WTC11 (cell line): Measurements from ENCODE around the gene WDR7. TPM values are rescaled to one million over a fixed set of nuclear protein-coding genes. Genes with fewer than 3 reads are reported as not detected.

Source experiments
- ATAC-seq: fragments of 200-7000 bp; cut with Tn5 transposase; 2 replicates; pipeline ENCODE4 v1.10.0; 2021; ENCODE audit warnings: mild to moderate bottlenecking, moderate library complexity
- CTCF ChIA-PET: fragments of 300-600 bp; sonication (Branson Sonifier 250); formaldehyde crosslinking; loops from one replicate; lab custom pipeline; 2021; ENCODE audit warnings: antibody characterized with exemption; lab: Charles Lee
- POLR2A ChIA-PET: fragments of 350-600 bp; sonication (Branson Sonifier 250); formaldehyde crosslinking; loops from one replicate; lab custom pipeline; 2021; ENCODE audit warnings: antibody characterized with exemption; lab: Charles Lee
- DNase-seq: peaks from one replicate; pipeline ENCODE4 v3.0.0; 2021; ENCODE audit warnings: low spot score
- H3K27ac Mint-ChIP-seq: 2 replicates; pipeline ENCODE4 v1.8.0; 2021; ENCODE audit warnings: mixed read lengths
- H3K27me3 Mint-ChIP-seq: 2 replicates; pipeline ENCODE4 v1.8.0; 2021; ENCODE audit warnings: low read depth, mild to moderate bottlenecking, moderate library complexity, mixed read lengths
- H3K36me3 Mint-ChIP-seq: 2 replicates; pipeline ENCODE4 v1.8.0; 2021; ENCODE audit warnings: mixed read lengths
- H3K4me1 Mint-ChIP-seq: 2 replicates; pipeline ENCODE4 v1.8.0; 2022; ENCODE audit warnings: mixed read lengths
- H3K4me3 Mint-ChIP-seq: 2 replicates; pipeline ENCODE4 v1.8.0; 2021; ENCODE audit warnings: mild to moderate bottlenecking, moderate library complexity, mixed read lengths
- H3K9me3 Mint-ChIP-seq: 2 replicates; pipeline ENCODE4 v1.8.0; 2021; ENCODE audit warnings: mixed read lengths
- ATF6 ChIP-seq: sonication (generic); formaldehyde crosslinking; IDR thresholded peaks from 2 replicates; pipeline ENCODE4 v1.8.1; 2023; ENCODE audit warnings: mild to moderate bottlenecking, missing genetic modification reagents
- IRF2 ChIP-seq: sonication (generic); formaldehyde crosslinking; IDR thresholded peaks from 2 replicates; pipeline ENCODE4 v1.8.0; 2022; ENCODE audit warnings: low read depth, missing genetic modification reagents, borderline replicate concordance
- NFE2L1 ChIP-seq: sonication (generic); formaldehyde crosslinking; IDR thresholded peaks from 2 replicates; pipeline ENCODE4 v1.8.1; 2023; ENCODE audit warnings: missing genetic modification reagents
- RELA ChIP-seq: sonication (generic); formaldehyde crosslinking; IDR thresholded peaks from 2 replicates; pipeline ENCODE4 v1.8.1; 2022; ENCODE audit warnings: missing genetic modification reagents, mild to moderate bottlenecking, borderline replicate concordance
- SP1 ChIP-seq: sonication (generic); formaldehyde crosslinking; conservative IDR thresholded peaks from 2 replicates; pipeline ENCODE4 v1.8.1; 2022; ENCODE audit warnings: missing genetic modification reagents
- ZBTB43 ChIP-seq: sonication (generic); formaldehyde crosslinking; IDR thresholded peaks from 2 replicates; pipeline ENCODE4 v1.8.1; 2023; ENCODE audit warnings: mild to moderate bottlenecking, missing genetic modification reagents
- ZMAT4 ChIP-seq: fragments of 250-450 bp; sonication (Bioruptor Pico); IDR thresholded peaks from 2 replicates; pipeline ENCODE4 v1.9.0; 2021; ENCODE audit warnings: mild to moderate bottlenecking
- ZNF423 ChIP-seq: fragments of 250-450 bp; sonication (Bioruptor Pico); IDR thresholded peaks from 2 replicates; pipeline ENCODE4 v2.1.2; 2022; ENCODE audit warnings: mild to moderate bottlenecking, moderate library complexity
- ZNF425 ChIP-seq: fragments of 250-450 bp; sonication (Bioruptor Pico); conservative IDR thresholded peaks from 2 replicates; pipeline ENCODE4 v1.9.0; 2021; ENCODE audit warnings: mild to moderate bottlenecking
- ZNF671 ChIP-seq: fragments of 250-450 bp; sonication (Bioruptor Pico); IDR thresholded peaks from 2 replicates; pipeline ENCODE4 v1.8.0; 2021; ENCODE audit warnings: mild to moderate bottlenecking
- ZSCAN18 ChIP-seq: fragments of 250-450 bp; sonication (Bioruptor Pico); IDR thresholded peaks from 2 replicates; pipeline ENCODE4 v2.1.2; 2022; ENCODE audit warnings: mild to moderate bottlenecking, moderate library complexity
- total RNA-seq: library from RNA; stranded (reverse); gene quantifications from 3 replicates; pipeline ENCODE4 v1.2.3, GENCODE V29; 2021
- TF ChIP-seq, protein P1 (sequence below): sonication (generic); formaldehyde crosslinking; IDR thresholded peaks from 2 replicates; pipeline ENCODE4 v1.8.0; 2023; ENCODE audit warnings: missing genetic modification reagents, mild to moderate bottlenecking, borderline replicate concordance
- TF ChIP-seq, protein P2 (sequence below): sonication (generic); formaldehyde crosslinking; IDR thresholded peaks from 2 replicates; pipeline ENCODE4 v1.8.0; 2023; ENCODE audit warnings: missing genetic modification reagents

Gene WDR7
- total RNA-seq, 1 experiment from 2014 or later = 12.2 TPM

DNA sequence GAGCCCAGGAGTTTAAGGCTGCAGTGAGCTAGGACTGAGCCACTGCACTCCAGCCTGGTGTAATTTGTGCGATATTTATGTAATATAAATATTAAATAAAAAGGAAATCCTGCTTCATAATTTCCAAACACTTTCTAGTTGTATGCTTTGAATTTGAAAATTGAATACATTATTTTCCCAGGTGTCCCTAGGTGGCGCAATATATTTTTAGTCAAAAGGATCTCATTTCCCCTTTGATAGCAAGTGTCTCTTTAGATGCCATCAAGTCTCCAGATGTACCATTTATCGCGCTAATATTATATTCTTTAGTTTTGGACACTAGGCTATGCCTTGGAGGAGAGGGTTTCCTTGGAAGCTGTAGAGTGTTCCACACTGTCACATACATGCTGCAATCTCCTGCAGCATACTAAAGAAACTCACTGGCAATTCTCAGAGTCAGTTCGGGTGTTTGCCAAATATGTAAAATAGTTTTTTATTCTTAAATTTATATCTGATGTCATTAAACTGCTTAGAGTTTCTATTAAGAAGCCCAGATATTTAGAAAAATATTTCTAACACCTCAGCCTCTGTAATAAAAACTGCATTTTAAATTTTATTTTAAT lies 5.6 kb upstream of the WDR7 start:
- no peaks in the 10 kb centered on the region for H3K9me3 Mint-ChIP-seq
- no peaks in the 10 kb centered on the region for H3K36me3 Mint-ChIP-seq
- H3K4me1 Mint-ChIP-seq = peaks cover 1% of the 10 kb centered on the region
- DNase-seq (no peak), ATAC-seq (no peak)
- ChIA-PET POLR2A (no interaction called here), CTCF (interaction anchor here (0.6 kb wide), 1 partner anchor 349 kb away, joined by 4 read pairs; no protein-coding TSS in a partner anchor)
- TF ChIP-seq ZNF671 (CRISPR knock-in tag) (no peak), ATF6 (CRISPR knock-in tag) (no peak), ZNF423 (CRISPR knock-in tag) (no peak), ZNF425 (CRISPR knock-in tag) (no peak), SP1 (CRISPR knock-in tag) (no peak), ZBTB43 (CRISPR knock-in tag) (no peak), RELA (CRISPR knock-in tag) (no peak), IRF2 (CRISPR knock-in tag) (no peak), ZSCAN18 (CRISPR knock-in tag) (no peak), NFE2L1 (CRISPR knock-in tag) (no peak), ZMAT4 (no peak)
- TF ChIP-seq, protein P1, sequence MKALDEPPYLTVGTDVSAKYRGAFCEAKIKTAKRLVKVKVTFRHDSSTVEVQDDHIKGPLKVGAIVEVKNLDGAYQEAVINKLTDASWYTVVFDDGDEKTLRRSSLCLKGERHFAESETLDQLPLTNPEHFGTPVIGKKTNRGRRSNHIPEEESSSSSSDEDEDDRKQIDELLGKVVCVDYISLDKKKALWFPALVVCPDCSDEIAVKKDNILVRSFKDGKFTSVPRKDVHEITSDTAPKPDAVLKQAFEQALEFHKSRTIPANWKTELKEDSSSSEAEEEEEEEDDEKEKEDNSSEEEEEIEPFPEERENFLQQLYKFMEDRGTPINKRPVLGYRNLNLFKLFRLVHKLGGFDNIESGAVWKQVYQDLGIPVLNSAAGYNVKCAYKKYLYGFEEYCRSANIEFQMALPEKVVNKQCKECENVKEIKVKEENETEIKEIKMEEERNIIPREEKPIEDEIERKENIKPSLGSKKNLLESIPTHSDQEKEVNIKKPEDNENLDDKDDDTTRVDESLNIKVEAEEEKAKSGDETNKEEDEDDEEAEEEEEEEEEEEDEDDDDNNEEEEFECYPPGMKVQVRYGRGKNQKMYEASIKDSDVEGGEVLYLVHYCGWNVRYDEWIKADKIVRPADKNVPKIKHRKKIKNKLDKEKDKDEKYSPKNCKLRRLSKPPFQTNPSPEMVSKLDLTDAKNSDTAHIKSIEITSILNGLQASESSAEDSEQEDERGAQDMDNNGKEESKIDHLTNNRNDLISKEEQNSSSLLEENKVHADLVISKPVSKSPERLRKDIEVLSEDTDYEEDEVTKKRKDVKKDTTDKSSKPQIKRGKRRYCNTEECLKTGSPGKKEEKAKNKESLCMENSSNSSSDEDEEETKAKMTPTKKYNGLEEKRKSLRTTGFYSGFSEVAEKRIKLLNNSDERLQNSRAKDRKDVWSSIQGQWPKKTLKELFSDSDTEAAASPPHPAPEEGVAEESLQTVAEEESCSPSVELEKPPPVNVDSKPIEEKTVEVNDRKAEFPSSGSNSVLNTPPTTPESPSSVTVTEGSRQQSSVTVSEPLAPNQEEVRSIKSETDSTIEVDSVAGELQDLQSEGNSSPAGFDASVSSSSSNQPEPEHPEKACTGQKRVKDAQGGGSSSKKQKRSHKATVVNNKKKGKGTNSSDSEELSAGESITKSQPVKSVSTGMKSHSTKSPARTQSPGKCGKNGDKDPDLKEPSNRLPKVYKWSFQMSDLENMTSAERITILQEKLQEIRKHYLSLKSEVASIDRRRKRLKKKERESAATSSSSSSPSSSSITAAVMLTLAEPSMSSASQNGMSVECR = no peak
- TF ChIP-seq, protein P2, sequence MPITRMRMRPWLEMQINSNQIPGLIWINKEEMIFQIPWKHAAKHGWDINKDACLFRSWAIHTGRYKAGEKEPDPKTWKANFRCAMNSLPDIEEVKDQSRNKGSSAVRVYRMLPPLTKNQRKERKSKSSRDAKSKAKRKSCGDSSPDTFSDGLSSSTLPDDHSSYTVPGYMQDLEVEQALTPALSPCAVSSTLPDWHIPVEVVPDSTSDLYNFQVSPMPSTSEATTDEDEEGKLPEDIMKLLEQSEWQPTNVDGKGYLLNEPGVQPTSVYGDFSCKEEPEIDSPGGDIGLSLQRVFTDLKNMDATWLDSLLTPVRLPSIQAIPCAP (CRISPR knock-in tag) = no peak
- H3K27ac Mint-ChIP-seq = no peak overlapping the region
- no peak overlapping the region for H3K4me3 Mint-ChIP-seq
- H3K27me3 Mint-ChIP-seq = peaks cover 4% of the 10 kb centered on the region
